Body of pancreas (tissue), 4 donors: ENCODE measurements around the gene RNGTT. TPM values are rescaled to one million over a fixed set of nuclear protein-coding genes. Genes with fewer than 3 reads are reported as not detected.

ENCODE experiments used
- ATAC-seq: fragments of 150-250 bp; one replicate; pipeline ENCODE4 v1.9.1; 2016
- DNase-seq, 4 donors: peaks; one replicate each; pipeline ENCODE4 v3.0.0-alpha.2; 2019
- H3K27ac ChIP-seq, 4 donors: fragments of 200-600 bp; sonication (generic); 1 replicate in 3 of 4; 2 replicates in 1 of 4; pipeline versions ENCODE4 v1.5.1 to v1.6.1; 2016 to 2019; ENCODE audit warnings: mild to moderate bottlenecking in 1 of 4, mixed read lengths in 1 of 4, moderate library complexity in 1 of 4
- H3K27me3 ChIP-seq, 2 donors: fragments of 200-600 bp; sonication (generic); one replicate each; pipeline ENCODE4 v1.6.0; 2016; ENCODE audit warnings: mild to moderate bottlenecking in 1 of 2
- H3K36me3 ChIP-seq, 2 donors: fragments of 200-600 bp; sonication (generic); replicated peaks in 1 of 2; 2 replicates each; pipeline ENCODE4 v1.5.1; 2016; ENCODE audit warnings: low read depth in 2 of 2; ENCODE audit not compliant: insufficient read depth in 1 of 2
- H3K4me1 ChIP-seq: fragments of 200-600 bp; sonication (generic); one replicate; pipeline ENCODE4 v1.6.0; 2016
- H3K4me3 ChIP-seq, 2 donors: fragments of 200-600 bp; sonication (generic); 1 replicate in 1 of 2; 2 replicates in 1 of 2; pipeline ENCODE4 v1.5.1; 2016 to 2019
- H3K9me3 ChIP-seq, 3 donors: fragments of 200-600 bp; sonication (generic); 1 replicate in 2 of 3; 2 replicates in 1 of 3; pipeline ENCODE4 v1.5.1; 2016
- CTCF ChIP-seq, 7 experiments: fragments of 450-650 bp in 4 of 7; fragments of 200-600 bp in 3 of 7; sonication (generic) in 3 of 7; IDR thresholded peaks; one replicate each; pipeline ENCODE4 v1.5.1; 2016 to 2019; ENCODE audit warnings: antibody characterized with exemption in 7 of 7
- POLR2A ChIP-seq, 3 donors: fragments of 450-650 bp; IDR thresholded peaks; one replicate each; pipeline ENCODE4 v1.6.1; 2016; ENCODE audit warnings: antibody characterized with exemption in 3 of 3, mild to moderate bottlenecking in 2 of 3
- WGBS, 2 donors: methylation state at CpG; one replicate each; pipeline ENCODE4 v1.1.5; 2017; 5-methylcytosine and 5-hydroxymethylcytosine counted together
- intact Hi-C: fragments of 100-400 bp; cut with DNase I; formaldehyde crosslinking; loops from one replicate; pipeline ENCODE4 v1.15.1; 2023
- total RNA-seq, 2 donors: library from RNA; depleted of rRNA; stranded (reverse); fragments of >200 nt; gene quantifications; one replicate each; pipeline ENCODE4 v1.1.0, GENCODE V29; 2016

Gene RNGTT
- total RNA-seq, 2 donors from 2014 or later = 9.9 to 15.2 TPM

- no peaks in the 10 kb centered on the region for H3K4me1 ChIP-seq
- WGBS, 2 donors = 95 to 96% methylated on average over 1 of the region's 1 CpG
- no peaks in the 10 kb centered on the region for H3K36me3 ChIP-seq
- no peak overlapping the region for H3K27ac ChIP-seq
- ATAC-seq (no peak), DNase-seq (no peak)
- TF ChIP-seq CTCF (IDR thresholded peaks at IDR 0.05) (no peak), POLR2A (IDR thresholded peaks at IDR 0.05) (no peak)
- no peaks in the 10 kb centered on the region for H3K27me3 ChIP-seq
- intact Hi-C loops = no loop called here
- no peaks in the 10 kb centered on the region for H3K9me3 ChIP-seq
- H3K4me3 ChIP-seq = no peak overlapping the region
Observed at GRCh38 chr6:88616380-88616779, 347.0 kb downstream of the RNGTT start.

- 88 to 95% methylated on average over 3 of the region's 3 CpGs for WGBS, 2 donors
- intact Hi-C loops = no loop called here
- Histone ChIP-seq H3K27ac (no peak overlapping the region), H3K4me3 (no peak overlapping the region), H3K36me3 (no peaks in the 10 kb centered on the region), H3K9me3 (no peaks in the 10 kb centered on the region), H3K4me1 (no peaks in the 10 kb centered on the region), H3K27me3 (no peaks in the 10 kb centered on the region)
- DNase-seq = no peak
- no peak for ATAC-seq
- TF ChIP-seq CTCF (IDR thresholded peaks at IDR 0.05) = no peak
- TF ChIP-seq POLR2A (IDR thresholded peaks at IDR 0.05) = no peak
Observed at GRCh38 chr6:88614316-88614877, 349.0 kb downstream of the RNGTT start.

- TF ChIP-seq CTCF (IDR thresholded peaks at IDR 0.05) = no peak
- TF ChIP-seq POLR2A (IDR thresholded peaks at IDR 0.05) = no peak
- Histone ChIP-seq H3K4me1 (no peaks in the 10 kb centered on the region), H3K4me3 (no peak overlapping the region), H3K9me3 (no peaks in the 10 kb centered on the region), H3K27ac (no peak overlapping the region), H3K36me3 (no peaks in the 10 kb centered on the region), H3K27me3 (no peaks in the 10 kb centered on the region)
- ATAC-seq = no peak
- intact Hi-C loops = no loop called here
- DNase-seq = no peak
- 86 to 89% methylated on average over 5 of the region's 5 CpGs for WGBS, 2 donors
Observed at GRCh38 chr6:88612631-88613030, 350.8 kb downstream of the RNGTT start.

GRCh38 chr6:88611721-88612120 is 351.7 kb downstream of the RNGTT start:
- Histone ChIP-seq H3K4me1 (no peaks in the 10 kb centered on the region), H3K36me3 (no peaks in the 10 kb centered on the region), H3K27me3 (no peaks in the 10 kb centered on the region), H3K4me3 (no peak overlapping the region), H3K27ac (no peak overlapping the region), H3K9me3 (no peaks in the 10 kb centered on the region)
- TF ChIP-seq CTCF (IDR thresholded peaks at IDR 0.05) (no peak), POLR2A (IDR thresholded peaks at IDR 0.05) (no peak)
- ATAC-seq (no peak), DNase-seq (no peak)
- WGBS, 2 donors = 62 to 73% methylated on average over 4 of the region's 4 CpGs
- intact Hi-C loops = no loop called here

- intact Hi-C loops = no loop called here
- ATAC-seq (no peak), DNase-seq (no peak)
- TF ChIP-seq CTCF (IDR thresholded peaks at IDR 0.05) (no peak), POLR2A (IDR thresholded peaks at IDR 0.05) (no peak)
- no peaks in the 10 kb centered on the region for H3K27me3 ChIP-seq
- no peaks in the 10 kb centered on the region for H3K9me3 ChIP-seq
- H3K4me3 ChIP-seq = no peak overlapping the region
- 98% methylated on average over 3 of the region's 3 CpGs for WGBS, 2 donors
- no peaks in the 10 kb centered on the region for H3K36me3 ChIP-seq
- no peak overlapping the region for H3K27ac ChIP-seq
- no peaks in the 10 kb centered on the region for H3K4me1 ChIP-seq
Observed at GRCh38 chr6:88609983-88610382, 353.4 kb downstream of the RNGTT start.
